ENCODE data around the gene PRKCD.

Gene PRKCD

GRCh38 chr3:53229171-53229570 is 68.2 kb downstream of the PRKCD start:
- no peak for TF ChIP-seq CTCF (IDR thresholded peaks at IDR 0.05; ENCODE audit: insufficient read depth, low read depth, low read length, missing control alignments)
- no peak overlapping the region for H3K4me3 ChIP-seq (ENCODE audit: low read length)
- DNase-seq (ENCODE audit: low read depth) = no peak

- no peak overlapping the region for H3K4me3 ChIP-seq (ENCODE audit: low read length)
- DNase-seq (ENCODE audit: low read depth) = no peak
- TF ChIP-seq CTCF (IDR thresholded peaks at IDR 0.05; ENCODE audit: insufficient read depth, low read depth, low read length, missing control alignments) = no peak
Measured at GRCh38 chr3:53229606-53230005, 68.6 kb downstream of the PRKCD start.

- no peak for DNase-seq (ENCODE audit: low read depth)
- no peak overlapping the region for H3K4me3 ChIP-seq (ENCODE audit: low read length)
- TF ChIP-seq CTCF (IDR thresholded peaks at IDR 0.05; ENCODE audit: insufficient read depth, low read depth, low read length, missing control alignments) = no peak
Measured at GRCh38 chr3:53230041-53230621, 69.1 kb downstream of the PRKCD start.

GRCh38 chr3:53230789-53231188 is 69.8 kb downstream of the PRKCD start:
- no peak overlapping the region for H3K4me3 ChIP-seq (ENCODE audit: low read length)
- no peak for DNase-seq (ENCODE audit: low read depth)
- TF ChIP-seq CTCF (IDR thresholded peaks at IDR 0.05; ENCODE audit: insufficient read depth, low read depth, low read length, missing control alignments) = no peak

- TF ChIP-seq CTCF (IDR thresholded peaks at IDR 0.05; ENCODE audit: insufficient read depth, low read depth, low read length, missing control alignments) = peak; percentile 19
- no peak for DNase-seq (ENCODE audit: low read depth)
Measured at GRCh38 chr3:53231532-53232511, 70.8 kb downstream of the PRKCD start.

GRCh38 chr3:53232641-53233377 is 71.8 kb downstream of the PRKCD start:
- no peak overlapping the region for H3K4me3 ChIP-seq (ENCODE audit: low read length)
- TF ChIP-seq CTCF (IDR thresholded peaks at IDR 0.05; ENCODE audit: insufficient read depth, low read depth, low read length, missing control alignments) = no peak
- no peak for DNase-seq (ENCODE audit: low read depth)

More at GRCh38 chr3:53231532-53232511, 70.8 kb downstream of the PRKCD start:
- H3K4me3 ChIP-seq (ENCODE audit: low read length) = no peak overlapping the region

Data from epithelial cell of esophagus (primary cell).